A673 (cell line): Measurements from ENCODE around the gene SPIC.

Experiments
- EZH2 ChIP-seq: fragments of 200-600 bp; sonication (generic); IDR thresholded peaks from 2 replicates; pipeline ENCODE4 v1.6.1; 2017; ENCODE audit warnings: borderline replicate concordance, low read depth, mild to moderate bottlenecking, mixed read lengths, antibody characterized with exemption, low read length; ENCODE audit not compliant: poor library complexity, severe bottlenecking
- TF ChIP-seq, protein P1 (sequence below): fragments of 300-800, 200-600 bp; sonication (generic); conservative IDR thresholded peaks from 2 replicates; pipeline ENCODE4 v1.5.1; 2017; ENCODE audit warnings: low read depth, mild to moderate bottlenecking, antibody characterized with exemption, low read length, moderate library complexity, mixed read lengths

DNA sequence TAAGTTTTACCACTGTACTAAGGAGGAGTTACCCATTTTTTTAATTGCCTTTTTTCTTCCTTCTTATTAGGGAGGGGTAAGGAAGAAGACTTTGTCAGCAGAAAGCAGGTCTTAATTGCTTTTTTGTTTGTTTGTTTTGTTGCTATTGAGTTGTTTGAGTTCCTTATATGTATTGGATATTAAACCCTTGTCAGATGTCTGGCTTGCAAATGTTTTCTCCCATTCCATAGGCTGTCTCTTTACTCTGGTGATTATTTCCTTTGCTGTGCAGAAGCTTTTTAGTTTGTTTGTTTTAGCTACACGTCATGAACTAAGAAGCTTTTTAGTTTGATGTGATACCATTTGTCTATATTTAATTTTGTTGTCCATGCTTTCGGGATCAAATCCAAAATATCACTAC, 13.3 kb downstream of the SPIC start:
- TF ChIP-seq, protein P1, sequence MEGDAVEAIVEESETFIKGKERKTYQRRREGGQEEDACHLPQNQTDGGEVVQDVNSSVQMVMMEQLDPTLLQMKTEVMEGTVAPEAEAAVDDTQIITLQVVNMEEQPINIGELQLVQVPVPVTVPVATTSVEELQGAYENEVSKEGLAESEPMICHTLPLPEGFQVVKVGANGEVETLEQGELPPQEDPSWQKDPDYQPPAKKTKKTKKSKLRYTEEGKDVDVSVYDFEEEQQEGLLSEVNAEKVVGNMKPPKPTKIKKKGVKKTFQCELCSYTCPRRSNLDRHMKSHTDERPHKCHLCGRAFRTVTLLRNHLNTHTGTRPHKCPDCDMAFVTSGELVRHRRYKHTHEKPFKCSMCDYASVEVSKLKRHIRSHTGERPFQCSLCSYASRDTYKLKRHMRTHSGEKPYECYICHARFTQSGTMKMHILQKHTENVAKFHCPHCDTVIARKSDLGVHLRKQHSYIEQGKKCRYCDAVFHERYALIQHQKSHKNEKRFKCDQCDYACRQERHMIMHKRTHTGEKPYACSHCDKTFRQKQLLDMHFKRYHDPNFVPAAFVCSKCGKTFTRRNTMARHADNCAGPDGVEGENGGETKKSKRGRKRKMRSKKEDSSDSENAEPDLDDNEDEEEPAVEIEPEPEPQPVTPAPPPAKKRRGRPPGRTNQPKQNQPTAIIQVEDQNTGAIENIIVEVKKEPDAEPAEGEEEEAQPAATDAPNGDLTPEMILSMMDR = no peak
- no peak for TF ChIP-seq EZH2
